ENCODE results near the gene TMX4.

Gene TMX4

GRCh38 chr20:8012724-8013123 is 6.8 kb downstream of the TMX4 start:
- FAIRE-seq: no peak

- no peak for FAIRE-seq
Observed at GRCh38 chr20:8008733-8009132, 10.8 kb downstream of the TMX4 start.

- no peak for FAIRE-seq
Observed at GRCh38 chr20:8007490-8007889, 12.1 kb downstream of the TMX4 start.

- no peak for FAIRE-seq
Observed at GRCh38 chr20:8005575-8006366, 13.8 kb downstream of the TMX4 start.

GRCh38 chr20:8005033-8005432 is 14.5 kb downstream of the TMX4 start:
- FAIRE-seq: no peak

GRCh38 chr20:8002056-8002455 is 17.5 kb downstream of the TMX4 start:
- FAIRE-seq: no peak

- FAIRE-seq: no peak
Observed at GRCh38 chr20:8000796-8001195, 18.8 kb downstream of the TMX4 start.

GRCh38 chr20:7996898-7997297 is 22.7 kb downstream of the TMX4 start:
- FAIRE-seq: no peak

- FAIRE-seq: no peak
Observed at GRCh38 chr20:7994809-7995208, 24.8 kb downstream of the TMX4 start.

- FAIRE-seq: peak; percentile 58
Observed at GRCh38 chr20:7993703-7994102, 25.9 kb downstream of the TMX4 start.

GRCh38 chr20:7993238-7993637 is 26.3 kb downstream of the TMX4 start:
- no peak for FAIRE-seq

GRCh38 chr20:7990385-7990784 is 29.2 kb downstream of the TMX4 start:
- FAIRE-seq: no peak

- FAIRE-seq: no peak
Observed at GRCh38 chr20:7989379-7989778, 30.2 kb downstream of the TMX4 start.

GRCh38 chr20:7985916-7986315 is 33.6 kb downstream of the TMX4 start:
- no peak for FAIRE-seq

- FAIRE-seq: no peak
Observed at GRCh38 chr20:7984192-7984591, 35.4 kb downstream of the TMX4 start.

GRCh38 chr20:7981374-7981773 is 38.2 kb downstream of the TMX4 start:
- FAIRE-seq: no peak

GRCh38 chr20:7980332-7981046 is 39.1 kb downstream of the TMX4 start:
- peak; percentile 26 for FAIRE-seq

- FAIRE-seq: no peak
Observed at GRCh38 chr20:7977709-7978108, 41.9 kb downstream of the TMX4 start.

GRCh38 chr20:7975851-7976414 is 43.6 kb downstream of the TMX4 start:
- no peak for FAIRE-seq

GRCh38 chr20:7974785-7975435 is 44.7 kb downstream of the TMX4 start:
- no peak for FAIRE-seq

- no peak for FAIRE-seq
Observed at GRCh38 chr20:7971536-7972280, 47.9 kb downstream of the TMX4 start.

GRCh38 chr20:7967199-7967844 is 52.2 kb downstream of the TMX4 start:
- FAIRE-seq: no peak

Data from TTC549 (cell line).